PFSK-1 (cell line): Measurements from ENCODE around the gene MKX.

Experiments used
- FOXP2 ChIP-seq: optimal IDR thresholded peaks from 2 replicates; pipeline ENCODE3; 2011; ENCODE audit warnings: borderline replicate concordance, control low read depth, inconsistent platforms; ENCODE audit not compliant: insufficient read depth; ENCODE audit errors: extremely low read length, extremely low read depth
- SIN3A ChIP-seq: IDR thresholded peaks from 2 replicates; pipeline ENCODE4 v1.6.1; 2012; ENCODE audit warnings: mild to moderate bottlenecking, low read length, moderate library complexity, borderline replicate concordance; ENCODE audit not compliant: insufficient read depth
- TAF1 ChIP-seq: IDR thresholded peaks from 2 replicates; pipeline ENCODE4 v1.6.1; 2012; ENCODE audit warnings: low read length, control low read depth, borderline replicate concordance; ENCODE audit not compliant: insufficient read depth
- TF ChIP-seq, protein P1 (sequence below), 2 experiments: IDR thresholded peaks; 2 replicates each; pipeline versions ENCODE4 v1.6.1 to v1.8.0; 2011 to 2012; ENCODE audit warnings: low read depth in 2 of 2, low read length in 2 of 2, control low read depth in 1 of 2, inconsistent platforms in 1 of 2, mild to moderate bottlenecking in 1 of 2, moderate library complexity in 1 of 2; ENCODE audit not compliant: insufficient read depth in 1 of 2

MKX gene

DNA sequence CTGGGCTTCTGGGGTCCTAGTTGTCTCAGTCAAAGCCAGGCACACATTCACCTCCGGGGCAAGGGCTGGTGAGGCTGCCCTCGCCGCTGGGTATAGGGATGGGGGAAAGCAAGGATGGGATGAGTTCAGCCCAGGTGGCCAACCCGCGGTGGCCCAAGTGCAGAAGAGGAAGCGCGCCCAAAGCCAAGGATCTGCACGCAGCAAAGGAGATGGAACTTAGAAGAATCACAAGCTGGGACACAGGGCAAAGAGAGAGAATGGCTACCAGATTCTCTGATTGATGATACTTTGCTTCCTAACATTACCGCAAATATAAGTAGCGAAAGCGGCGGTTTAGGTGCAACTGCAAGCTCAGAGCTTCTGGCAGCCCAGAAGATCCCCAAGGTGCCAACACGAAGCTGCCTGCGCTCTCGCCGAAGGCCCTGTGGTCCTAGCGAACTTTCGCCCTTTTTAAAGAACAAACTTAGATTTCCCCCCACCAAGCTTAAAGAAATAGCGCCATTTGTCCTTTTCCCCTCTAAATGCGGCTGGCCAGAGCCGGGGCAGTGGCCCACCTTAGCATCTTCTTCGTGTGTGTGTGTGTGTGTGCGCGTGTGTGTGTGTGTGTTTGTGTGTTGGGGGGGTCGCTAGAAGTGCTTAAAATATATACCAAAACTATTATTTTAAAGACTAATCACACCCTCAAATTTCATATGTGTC, 927 bp upstream of the MKX start:
- TF ChIP-seq, protein P1, sequence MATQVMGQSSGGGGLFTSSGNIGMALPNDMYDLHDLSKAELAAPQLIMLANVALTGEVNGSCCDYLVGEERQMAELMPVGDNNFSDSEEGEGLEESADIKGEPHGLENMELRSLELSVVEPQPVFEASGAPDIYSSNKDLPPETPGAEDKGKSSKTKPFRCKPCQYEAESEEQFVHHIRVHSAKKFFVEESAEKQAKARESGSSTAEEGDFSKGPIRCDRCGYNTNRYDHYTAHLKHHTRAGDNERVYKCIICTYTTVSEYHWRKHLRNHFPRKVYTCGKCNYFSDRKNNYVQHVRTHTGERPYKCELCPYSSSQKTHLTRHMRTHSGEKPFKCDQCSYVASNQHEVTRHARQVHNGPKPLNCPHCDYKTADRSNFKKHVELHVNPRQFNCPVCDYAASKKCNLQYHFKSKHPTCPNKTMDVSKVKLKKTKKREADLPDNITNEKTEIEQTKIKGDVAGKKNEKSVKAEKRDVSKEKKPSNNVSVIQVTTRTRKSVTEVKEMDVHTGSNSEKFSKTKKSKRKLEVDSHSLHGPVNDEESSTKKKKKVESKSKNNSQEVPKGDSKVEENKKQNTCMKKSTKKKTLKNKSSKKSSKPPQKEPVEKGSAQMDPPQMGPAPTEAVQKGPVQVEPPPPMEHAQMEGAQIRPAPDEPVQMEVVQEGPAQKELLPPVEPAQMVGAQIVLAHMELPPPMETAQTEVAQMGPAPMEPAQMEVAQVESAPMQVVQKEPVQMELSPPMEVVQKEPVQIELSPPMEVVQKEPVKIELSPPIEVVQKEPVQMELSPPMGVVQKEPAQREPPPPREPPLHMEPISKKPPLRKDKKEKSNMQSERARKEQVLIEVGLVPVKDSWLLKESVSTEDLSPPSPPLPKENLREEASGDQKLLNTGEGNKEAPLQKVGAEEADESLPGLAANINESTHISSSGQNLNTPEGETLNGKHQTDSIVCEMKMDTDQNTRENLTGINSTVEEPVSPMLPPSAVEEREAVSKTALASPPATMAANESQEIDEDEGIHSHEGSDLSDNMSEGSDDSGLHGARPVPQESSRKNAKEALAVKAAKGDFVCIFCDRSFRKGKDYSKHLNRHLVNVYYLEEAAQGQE (IDR thresholded peaks at IDR 0.05; ENCODE audit: insufficient read depth in 1 of 2, low read depth in 2 of 2, low read length in 2 of 2) = no peak
- TF ChIP-seq TAF1 (no peak), FOXP2 (no peak)

DNA sequence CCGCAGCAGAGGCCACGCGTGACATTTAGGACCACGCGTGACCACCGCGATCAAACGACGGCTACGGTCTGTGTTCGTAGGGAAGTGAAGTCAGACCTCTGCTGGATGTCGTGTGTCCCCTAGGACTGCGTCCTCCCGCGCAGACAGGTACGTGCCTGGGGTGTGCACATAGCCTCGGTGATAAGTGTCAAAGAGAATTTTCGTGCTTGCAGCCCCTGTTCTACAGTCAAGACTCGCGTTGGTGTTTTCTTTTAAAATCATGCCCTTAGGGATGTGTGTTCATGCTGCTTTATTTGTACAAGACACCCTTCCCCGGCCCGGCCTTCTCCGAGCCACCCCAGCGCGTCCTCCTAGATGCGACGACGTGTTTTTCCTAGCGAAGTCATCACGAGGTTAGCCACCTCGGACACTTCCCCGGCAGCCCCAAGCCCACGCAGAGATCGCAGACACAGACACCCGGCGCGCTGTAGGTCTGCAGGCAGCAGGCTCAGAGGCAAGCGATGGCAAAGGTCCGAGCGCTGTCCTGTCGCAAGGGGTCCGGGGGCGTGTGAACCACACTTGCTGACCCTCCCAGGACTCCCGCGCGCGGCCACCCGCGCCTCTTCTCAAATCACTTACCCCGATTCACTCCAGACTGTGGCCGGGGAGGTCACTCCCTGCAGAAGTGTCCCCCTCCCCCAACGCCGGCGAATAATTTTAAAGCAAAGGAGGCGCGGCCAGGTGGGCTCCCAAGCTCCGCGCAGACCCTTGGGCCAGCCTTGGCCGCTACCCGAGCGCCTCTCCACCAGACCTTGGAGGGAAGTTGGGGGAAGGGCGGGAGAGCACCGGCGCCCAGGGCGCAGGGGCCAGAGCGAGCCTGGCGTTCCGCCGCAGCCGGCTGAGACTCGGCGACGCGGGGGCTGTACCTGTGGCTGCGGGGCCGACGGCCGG, 552 bp downstream of the MKX start:
- TF ChIP-seq, protein P1 (IDR thresholded peaks at IDR 0.05; ENCODE audit: insufficient read depth in 1 of 2, low read depth in 2 of 2, low read length in 2 of 2) = no peak
- TF ChIP-seq TAF1 = no peak

DNA sequence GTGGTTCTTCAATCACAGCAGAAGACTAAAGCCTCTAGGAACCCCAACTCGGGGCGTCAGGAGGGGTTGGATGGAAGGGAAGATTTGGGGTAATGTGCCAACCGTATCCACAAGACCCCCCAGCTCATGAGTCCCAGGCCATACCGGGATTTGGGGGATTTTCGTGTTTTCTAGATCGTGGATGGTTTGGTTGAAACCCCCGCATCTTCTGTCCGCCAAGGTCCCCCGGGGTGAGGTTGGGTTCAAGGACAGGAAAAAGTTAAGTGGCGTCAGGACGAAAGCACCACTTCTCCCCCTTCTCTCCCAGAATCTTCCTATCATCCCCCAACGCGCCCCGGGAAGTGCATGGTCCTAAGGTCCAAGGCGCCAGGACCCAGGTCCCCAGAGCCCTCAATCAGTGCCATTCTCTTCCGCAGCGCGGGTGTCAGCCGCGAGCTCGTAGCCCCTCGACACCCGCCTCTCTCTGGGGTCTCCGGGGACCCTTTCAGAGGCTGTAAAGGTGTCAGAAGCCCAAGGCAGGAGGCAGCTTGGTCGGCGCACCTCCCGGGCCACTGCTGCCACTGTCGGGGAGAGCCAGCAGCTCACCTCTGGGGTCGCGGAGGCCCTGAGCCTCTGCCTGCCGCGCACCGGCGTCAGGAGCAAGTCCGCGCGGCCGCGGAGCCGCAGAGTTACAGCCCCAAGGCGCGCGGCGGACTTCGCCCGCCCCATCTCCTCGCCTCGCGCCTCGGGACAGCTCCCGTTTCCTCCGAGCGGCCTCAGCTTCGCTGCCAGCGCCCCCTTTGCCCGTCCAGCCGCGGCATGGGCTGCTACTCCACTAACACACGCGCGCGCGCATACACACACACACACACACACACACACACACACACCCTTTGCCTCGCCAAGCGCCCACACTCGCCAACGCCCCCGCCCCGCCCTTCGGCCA, 1.5 kb downstream of the MKX start:
- no peak for TF ChIP-seq TAF1
- no peak for TF ChIP-seq SIN3A
- TF ChIP-seq FOXP2 = no peak
- TF ChIP-seq, protein P1 (IDR thresholded peaks at IDR 0.05; ENCODE audit: insufficient read depth in 1 of 2, low read depth in 2 of 2, low read length in 2 of 2) = no peak

DNA sequence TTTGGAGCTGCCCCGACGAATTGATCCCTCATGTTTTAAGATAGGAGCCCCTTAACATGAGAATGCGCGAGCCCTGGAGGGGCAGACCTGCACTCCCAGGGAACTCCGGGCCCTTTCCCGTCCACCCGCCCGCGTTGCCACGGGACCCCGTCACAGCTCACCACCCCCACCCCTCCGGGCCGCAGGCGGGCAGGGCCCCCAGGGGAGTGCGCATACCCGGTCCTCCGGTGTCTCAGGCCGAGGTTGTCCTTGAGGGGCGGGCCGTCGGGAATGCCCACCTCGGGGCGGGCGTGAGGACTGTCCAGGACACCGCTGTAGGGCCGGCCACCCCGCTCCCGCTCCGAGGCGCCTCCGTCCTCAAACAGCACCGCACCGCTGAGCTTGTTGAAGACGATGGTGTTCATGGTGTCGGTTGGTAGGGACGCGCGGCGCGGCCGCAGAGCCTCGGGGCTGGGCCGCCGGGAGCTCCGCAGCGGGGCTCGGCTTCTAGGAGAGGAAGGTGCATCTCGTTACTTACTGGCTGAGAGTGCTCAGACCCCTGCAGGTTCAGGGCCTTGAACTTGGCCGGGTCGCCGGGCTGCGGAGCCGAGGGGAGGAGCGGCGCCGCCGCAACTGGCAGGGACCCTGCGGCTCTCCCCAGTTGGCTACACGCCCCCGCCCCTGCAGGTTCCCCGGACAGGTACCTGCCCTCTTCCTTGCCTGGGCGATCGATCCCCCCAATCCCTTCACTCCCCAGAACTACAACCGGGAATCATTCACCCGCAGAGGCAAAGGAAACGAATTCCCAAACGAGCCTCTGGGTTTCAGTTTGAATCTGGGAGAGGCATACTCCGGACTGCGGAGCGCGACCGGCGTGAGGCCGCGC, 2.4 kb downstream of the MKX start:
- TF ChIP-seq FOXP2 = no peak
- TF ChIP-seq, protein P1 (IDR thresholded peaks at IDR 0.05; ENCODE audit: insufficient read depth in 1 of 2, low read depth in 2 of 2, low read length in 2 of 2) = no peak
